Keratinocyte (primary cell): Measurements from ENCODE around the gene OR2H2. TPM values are rescaled to one million over a fixed set of nuclear protein-coding genes. Genes with fewer than 3 reads are reported as not detected.
A peak's percentile ranks its signal among the peaks of the same experiment; 100 is the strongest.

Source experiments
- DNase-seq: peaks from one replicate; pipeline ENCODE4 v3.0.0-alpha.2; 2011; ENCODE audit warnings: low read depth, missing footprints, low spot score
- FAIRE-seq: peaks from 2 replicates; lab custom pipeline; 2011; peaks lifted over from hg19 to GRCh38; lab: Jason Lieb, UNC
- H2AFZ ChIP-seq: 2 replicates; pipeline ENCODE4 v1.6.0; 2012; ENCODE audit warnings: low read length, control low read depth, inconsistent platforms; ENCODE audit not compliant: control insufficient read depth
- H3K27ac ChIP-seq: 2 replicates; pipeline ENCODE4 v1.5.1; 2011; ENCODE audit warnings: low read length; ENCODE audit not compliant: control insufficient read depth, insufficient read depth
- H3K27me3 ChIP-seq: 3 replicates; pipeline ENCODE4 v1.6.0; 2011; ENCODE audit warnings: low read length; ENCODE audit not compliant: control insufficient read depth, insufficient read depth; ENCODE audit errors: extremely low read depth
- H3K36me3 ChIP-seq, 2 experiments: 2 replicates in 1 of 2; 3 replicates in 1 of 2; pipeline ENCODE4 v1.5.1; 2011; ENCODE audit warnings: low read length in 2 of 2, mild to moderate bottlenecking in 1 of 2; ENCODE audit not compliant: control insufficient read depth in 2 of 2, insufficient read depth in 2 of 2; ENCODE audit errors: extremely low read depth in 1 of 2
- H3K4me1 ChIP-seq: 3 replicates; pipeline ENCODE4 v1.5.1; 2011; ENCODE audit warnings: low read length; ENCODE audit not compliant: control insufficient read depth, insufficient read depth; ENCODE audit errors: extremely low read depth
- H3K4me2 ChIP-seq: 3 replicates; pipeline ENCODE4 v1.6.0; 2011; ENCODE audit warnings: low read depth, low read length; ENCODE audit not compliant: control insufficient read depth, insufficient read depth; ENCODE audit errors: extremely low read depth
- H3K4me3 ChIP-seq, 3 experiments: fragments of 200-600 bp in 1 of 3; sonication (generic) in 1 of 3; 2 replicates in 2 of 3; 3 replicates in 1 of 3; pipeline ENCODE4 v1.5.1; 2011 to 2016; ENCODE audit warnings: low read length in 3 of 3, mild to moderate bottlenecking in 3 of 3, control low read depth in 2 of 3, inconsistent platforms in 1 of 3, low read depth in 1 of 3, mixed read lengths in 1 of 3, mixed run types in 1 of 3, moderate library complexity in 1 of 3; ENCODE audit not compliant: control insufficient read depth in 2 of 3, insufficient read depth in 2 of 3; ENCODE audit errors: extremely low read depth in 1 of 3
- H3K79me2 ChIP-seq: 2 replicates; pipeline ENCODE4 v1.6.0; 2012; ENCODE audit warnings: low read length; ENCODE audit not compliant: control insufficient read depth, insufficient read depth
- H3K9ac ChIP-seq: 3 replicates; pipeline ENCODE4 v1.6.0; 2011; ENCODE audit warnings: low read length; ENCODE audit not compliant: control insufficient read depth, insufficient read depth; ENCODE audit errors: extremely low read depth
- H3K9me1 ChIP-seq: 3 replicates; pipeline ENCODE4 v1.6.0; 2011; ENCODE audit warnings: low read length; ENCODE audit not compliant: control insufficient read depth, insufficient read depth; ENCODE audit errors: extremely low read depth
- H3K9me3 ChIP-seq: 2 replicates; pipeline ENCODE4 v1.5.1; 2012; ENCODE audit warnings: low read depth, low read length; ENCODE audit not compliant: control insufficient read depth
- H4K20me1 ChIP-seq: 3 replicates; pipeline ENCODE4 v1.6.0; 2011; ENCODE audit warnings: low read length; ENCODE audit not compliant: control insufficient read depth, insufficient read depth; ENCODE audit errors: extremely low read depth
- CTCF ChIP-seq, 3 experiments: IDR thresholded peaks in 1 of 3; conservative IDR thresholded peaks in 1 of 3; optimal IDR thresholded peaks in 1 of 3; 2 replicates in 2 of 3; 3 replicates in 1 of 3; pipeline versions ENCODE3 to v1.5.1; 2011; ENCODE audit warnings: low read length in 3 of 3, mild to moderate bottlenecking in 3 of 3, moderate library complexity in 2 of 3, control low read depth in 1 of 3, inconsistent platforms in 1 of 3; ENCODE audit not compliant: insufficient read depth in 2 of 3; ENCODE audit errors: extremely low read depth in 1 of 3
- EZH2 ChIP-seq: IDR thresholded peaks from one replicate; pipeline ENCODE4 v1.6.1; 2012; ENCODE audit warnings: inconsistent platforms, mild to moderate bottlenecking, low read length, moderate library complexity
- dilution Hi-C: fragments of 300-500 bp; cut with MboI; formaldehyde crosslinking; loops from one replicate; pipeline ENCODE4 v1.7.0; 2020; ENCODE audit warnings: low sequenced_read_pairs; ENCODE audit not compliant: extremely low pct_ligation_motif_present
- polyA plus RNA-seq, 5 experiments: library from polyadenylated mRNA; depleted of rRNA in 3 of 5; stranded (reverse) in 3 of 5; stranded (forward) in 1 of 5; unstranded in 1 of 5; fragments of >200 nt; gene quantifications; 1 replicate in 1 of 5; 2 replicates in 3 of 5; 3 replicates in 1 of 5; pipeline versions ENCODE4 v1.2.1 to v1.2.3, GENCODE V29; 2011 to 2012; ENCODE audit warnings: missing spikeins in 2 of 5, low read depth in 1 of 5, low replicate concordance in 1 of 5

OR2H2 gene
- polyA plus RNA-seq, 1 donor (not counting 4 experiments of a cell fraction or from before 2014, with no cell fraction given): not detected

- Histone ChIP-seq H3K36me3 (peaks cover 2 to 4% of the 10 kb centered on the region in 2 experiments), H3K9me1 (no peaks in the 10 kb centered on the region), H4K20me1 (no peaks in the 10 kb centered on the region), H3K4me2 (peak overlapping the region; percentile 84), H3K27ac (no peak overlapping the region), H3K79me2 (peaks cover 4% of the 10 kb centered on the region), H2AFZ (peak overlapping the region; percentile 75), H3K27me3 (no peaks in the 10 kb centered on the region), H3K9ac (peak overlapping the region; percentile 52), H3K9me3 (no peaks in the 10 kb centered on the region), H3K4me3 (peak overlapping the region; percentile 32 to 73 (median 51)), H3K4me1 (peaks cover 19% of the 10 kb centered on the region)
- TF ChIP-seq CTCF (optimal IDR thresholded peaks at IDR 0.05 in 1 of 3, IDR thresholded peaks at IDR 0.05 in 1 of 3, conservative IDR thresholded peaks at IDR 0.05 in 1 of 3; ENCODE audit: extremely low read depth in 1 of 3, insufficient read depth in 2 of 3, low read length in 3 of 3) (peak; percentile 53 to 91 (median 79)), EZH2 (no peak)
- DNase-seq (peak; percentile 45), FAIRE-seq (peak; percentile 88)
- dilution Hi-C loops: no loop called here
Measured at GRCh38 chr6:29628419-29629281, 43.7 kb downstream of the OR2H2 start.

GRCh38 chr6:29629571-29629970 is 44.6 kb downstream of the OR2H2 start:
- TF ChIP-seq EZH2 (no peak), CTCF (optimal IDR thresholded peaks at IDR 0.05 in 1 of 3, IDR thresholded peaks at IDR 0.05 in 1 of 3, conservative IDR thresholded peaks at IDR 0.05 in 1 of 3; ENCODE audit: extremely low read depth in 1 of 3, insufficient read depth in 2 of 3, low read length in 3 of 3) (no peak)
- no peaks in the 10 kb centered on the region for H3K9me1 ChIP-seq
- no peak for FAIRE-seq

More at GRCh38 chr6:29629571-29629970, 44.6 kb downstream of the OR2H2 start:
- Histone ChIP-seq H3K9me3 (no peaks in the 10 kb centered on the region), H3K4me2 (peak overlapping the region; percentile 84), H3K4me1 (peaks cover 20% of the 10 kb centered on the region), H3K36me3 (peaks cover 0 to 2% of the 10 kb centered on the region in 2 experiments), H2AFZ (no peak overlapping the region), H3K79me2 (peaks cover 4% of the 10 kb centered on the region), H3K4me3 (no peak overlapping the region), H3K9ac (no peak overlapping the region), H3K27ac (no peak overlapping the region), H3K27me3 (no peaks in the 10 kb centered on the region), H4K20me1 (no peaks in the 10 kb centered on the region)
- no peak for DNase-seq
- dilution Hi-C loops: no loop called here
